ENCODE results near the gene SERPINB8. TPM values are rescaled to one million over a fixed set of nuclear protein-coding genes. Genes with fewer than 3 reads are reported as not detected.

The SERPINB8 gene
- total and polyA plus RNA-seq, 2 donors (not counting 3 experiments of a cell fraction or from before 2014, with no cell fraction given) = 15.3 to 25.7 TPM

DNA sequence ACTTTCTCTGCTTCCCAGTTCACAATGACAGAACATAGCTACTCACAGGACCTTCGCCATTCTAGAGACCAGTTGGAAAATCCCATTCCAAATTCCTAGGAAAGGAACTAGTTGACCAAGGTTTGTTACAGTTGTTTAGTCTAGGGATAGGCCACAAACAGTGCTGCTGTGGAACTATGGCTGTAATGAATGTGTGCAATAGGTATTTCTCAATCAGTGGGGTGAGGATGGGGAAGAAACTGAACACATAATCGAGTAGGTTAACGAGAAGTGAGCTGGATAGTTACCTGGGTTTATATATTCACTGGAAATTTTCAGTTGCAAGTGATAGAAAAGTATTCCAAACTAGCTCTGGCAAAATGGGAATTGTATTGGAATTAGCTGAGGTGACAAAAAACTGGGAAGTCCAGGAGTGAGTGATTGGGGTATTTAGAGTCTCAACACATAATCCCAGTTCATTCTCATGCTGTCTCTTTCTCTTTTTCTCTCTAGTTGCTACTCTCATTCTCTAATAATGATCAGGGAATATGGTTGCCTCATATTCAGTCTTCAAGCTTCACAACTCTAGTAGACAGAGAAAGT is 39.0 kb upstream of the SERPINB8 start:
- intact Hi-C loops (cut with micrococcal nuclease) = no loop called here
- ChIA-PET CTCF (no interaction called here), POLR2A (no interaction called here)
- dilution Hi-C loops (cut with MboI; ENCODE audit: extremely low pct_ligation_motif_present, low sequenced_read_pairs) = no loop called here
- Histone ChIP-seq H3K27ac (ENCODE audit: insufficient read depth, low read depth, low read length) (no peak overlapping the region), H3K4me1 (ENCODE audit: control insufficient read depth, extremely low read depth, insufficient read depth, low read length) (no peaks in the 10 kb centered on the region), H3K4me3 (replicated peaks in 1 of 3; ENCODE audit: insufficient read depth in 1 of 3, low read depth in 1 of 3, low read length in 3 of 3) (no peak overlapping the region), H3K27me3 (ENCODE audit: control insufficient read depth in 2 of 2, insufficient read depth in 2 of 2, low read length in 2 of 2) (peaks cover 3 to 4% of the 10 kb centered on the region in 2 experiments), H3K36me3 (ENCODE audit: control insufficient read depth in 2 of 2, extremely low read depth in 1 of 2, insufficient read depth in 2 of 2, low read length in 2 of 2) (no peaks in the 10 kb centered on the region), H3K9me3 (replicated peaks; ENCODE audit: control insufficient read depth, insufficient read depth, low read length) (no peaks in the 10 kb centered on the region), H3K9ac (replicated peaks; ENCODE audit: extremely low read depth, insufficient read depth, low read length) (no peak overlapping the region), H3K4me2 (ENCODE audit: insufficient read depth, low read length) (no peak overlapping the region), H2AFZ (ENCODE audit: low read depth, low read length) (no peak overlapping the region), H4K20me1 (replicated peaks; ENCODE audit: control insufficient read depth, extremely low read depth, insufficient read depth, low read length) (no peaks in the 10 kb centered on the region), H3K79me2 (ENCODE audit: control insufficient read depth, insufficient read depth, low read length) (no peaks in the 10 kb centered on the region), H3K9me1 (replicated peaks; ENCODE audit: control insufficient read depth, extremely low read depth, insufficient read depth, low read length) (no peaks in the 10 kb centered on the region)
- DNase-seq (ENCODE audit: low read depth, low spot score) = no peak
- BruUV-seq (replicated peaks) = no TSS peak
- no peak for FAIRE-seq
- no peak for TF ChIP-seq MYC (IDR thresholded peaks at IDR 0.05; ENCODE audit: low read depth, low read length)
- TF ChIP-seq, protein P1, sequence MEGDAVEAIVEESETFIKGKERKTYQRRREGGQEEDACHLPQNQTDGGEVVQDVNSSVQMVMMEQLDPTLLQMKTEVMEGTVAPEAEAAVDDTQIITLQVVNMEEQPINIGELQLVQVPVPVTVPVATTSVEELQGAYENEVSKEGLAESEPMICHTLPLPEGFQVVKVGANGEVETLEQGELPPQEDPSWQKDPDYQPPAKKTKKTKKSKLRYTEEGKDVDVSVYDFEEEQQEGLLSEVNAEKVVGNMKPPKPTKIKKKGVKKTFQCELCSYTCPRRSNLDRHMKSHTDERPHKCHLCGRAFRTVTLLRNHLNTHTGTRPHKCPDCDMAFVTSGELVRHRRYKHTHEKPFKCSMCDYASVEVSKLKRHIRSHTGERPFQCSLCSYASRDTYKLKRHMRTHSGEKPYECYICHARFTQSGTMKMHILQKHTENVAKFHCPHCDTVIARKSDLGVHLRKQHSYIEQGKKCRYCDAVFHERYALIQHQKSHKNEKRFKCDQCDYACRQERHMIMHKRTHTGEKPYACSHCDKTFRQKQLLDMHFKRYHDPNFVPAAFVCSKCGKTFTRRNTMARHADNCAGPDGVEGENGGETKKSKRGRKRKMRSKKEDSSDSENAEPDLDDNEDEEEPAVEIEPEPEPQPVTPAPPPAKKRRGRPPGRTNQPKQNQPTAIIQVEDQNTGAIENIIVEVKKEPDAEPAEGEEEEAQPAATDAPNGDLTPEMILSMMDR (IDR thresholded peaks at IDR 0.05; ENCODE audit: extremely low read depth in 1 of 2, insufficient read depth in 1 of 2, low read depth in 1 of 2, low read length in 2 of 2) = no peak
- TF ChIP-seq POLR2A (IDR thresholded peaks at IDR 0.05; ENCODE audit: low read depth, low read length) = no peak
- no peak for TF ChIP-seq POLR2AphosphoS5 (IDR thresholded peaks at IDR 0.05; ENCODE audit: insufficient read depth, low read depth, low read length)
